ENCODE results near the gene SMARCD3. TPM values are rescaled to one million over a fixed set of nuclear protein-coding genes. Genes with fewer than 3 reads are reported as not detected.

The SMARCD3 gene
- total RNA-seq, 1 donor from 2014 or later = 8.1 TPM

DNA sequence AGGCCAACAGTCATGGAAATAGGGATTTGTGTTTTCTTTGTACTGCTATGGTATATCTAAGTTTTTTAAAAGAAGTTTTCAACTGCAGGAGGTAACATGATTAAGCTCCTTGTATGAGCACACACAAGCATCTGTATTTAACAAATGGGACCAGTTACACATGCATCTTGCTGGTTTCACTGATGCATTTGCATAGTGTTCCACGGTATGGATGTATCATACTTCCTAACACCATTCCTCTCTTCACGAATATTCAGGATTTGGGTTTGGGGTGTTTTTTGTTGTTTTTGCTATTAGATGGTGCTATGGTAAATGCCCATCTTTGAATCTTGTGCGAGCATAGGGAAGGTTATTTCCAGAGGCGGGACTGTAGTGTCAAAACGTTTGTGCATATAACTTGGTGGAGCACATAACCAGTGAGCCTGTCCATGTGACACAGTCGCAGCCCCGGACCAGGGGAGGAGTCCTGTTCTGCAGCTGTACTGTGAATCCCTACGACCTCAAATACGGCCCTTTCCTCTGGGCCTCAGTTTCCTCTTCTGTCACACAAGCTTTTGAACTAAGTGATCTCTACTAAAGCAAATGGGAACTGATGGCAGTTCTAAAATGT is 40.1 kb downstream of the SMARCD3 start:
- H3K4me3 ChIP-seq (ENCODE audit: low read depth, low read length) = no peak overlapping the region
- TF ChIP-seq, protein P1, sequence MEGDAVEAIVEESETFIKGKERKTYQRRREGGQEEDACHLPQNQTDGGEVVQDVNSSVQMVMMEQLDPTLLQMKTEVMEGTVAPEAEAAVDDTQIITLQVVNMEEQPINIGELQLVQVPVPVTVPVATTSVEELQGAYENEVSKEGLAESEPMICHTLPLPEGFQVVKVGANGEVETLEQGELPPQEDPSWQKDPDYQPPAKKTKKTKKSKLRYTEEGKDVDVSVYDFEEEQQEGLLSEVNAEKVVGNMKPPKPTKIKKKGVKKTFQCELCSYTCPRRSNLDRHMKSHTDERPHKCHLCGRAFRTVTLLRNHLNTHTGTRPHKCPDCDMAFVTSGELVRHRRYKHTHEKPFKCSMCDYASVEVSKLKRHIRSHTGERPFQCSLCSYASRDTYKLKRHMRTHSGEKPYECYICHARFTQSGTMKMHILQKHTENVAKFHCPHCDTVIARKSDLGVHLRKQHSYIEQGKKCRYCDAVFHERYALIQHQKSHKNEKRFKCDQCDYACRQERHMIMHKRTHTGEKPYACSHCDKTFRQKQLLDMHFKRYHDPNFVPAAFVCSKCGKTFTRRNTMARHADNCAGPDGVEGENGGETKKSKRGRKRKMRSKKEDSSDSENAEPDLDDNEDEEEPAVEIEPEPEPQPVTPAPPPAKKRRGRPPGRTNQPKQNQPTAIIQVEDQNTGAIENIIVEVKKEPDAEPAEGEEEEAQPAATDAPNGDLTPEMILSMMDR (conservative IDR thresholded peaks at IDR 0.05; ENCODE audit: low read depth, low read length) = no peak
- no peak for DNase-seq (ENCODE audit: low read depth)

DNA sequence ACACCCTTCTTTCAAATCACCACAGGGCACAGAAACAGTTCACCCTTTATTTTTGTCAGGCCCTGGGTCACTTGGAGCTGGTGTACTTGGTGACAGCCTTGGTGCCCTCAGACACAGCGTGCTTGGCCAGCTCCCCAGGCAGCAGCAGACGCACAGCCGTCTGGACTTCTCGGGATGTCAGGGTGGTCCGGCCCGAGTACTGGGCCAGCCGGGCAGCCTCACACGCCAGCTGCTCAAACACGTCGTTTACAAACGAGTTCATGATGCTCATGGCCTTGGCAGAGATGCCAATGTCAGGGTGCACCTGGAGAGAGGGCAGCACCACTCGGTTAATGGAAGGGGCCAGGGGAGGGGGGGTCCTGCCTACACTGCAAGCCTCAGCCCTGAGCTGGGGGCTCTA is 40.7 kb downstream of the SMARCD3 start:
- DNase-seq (ENCODE audit: low read depth) = no peak
- H3K4me3 ChIP-seq (ENCODE audit: low read depth, low read length) = no peak overlapping the region
- TF ChIP-seq, protein P1 (conservative IDR thresholded peaks at IDR 0.05; ENCODE audit: low read depth, low read length) = no peak

DNA sequence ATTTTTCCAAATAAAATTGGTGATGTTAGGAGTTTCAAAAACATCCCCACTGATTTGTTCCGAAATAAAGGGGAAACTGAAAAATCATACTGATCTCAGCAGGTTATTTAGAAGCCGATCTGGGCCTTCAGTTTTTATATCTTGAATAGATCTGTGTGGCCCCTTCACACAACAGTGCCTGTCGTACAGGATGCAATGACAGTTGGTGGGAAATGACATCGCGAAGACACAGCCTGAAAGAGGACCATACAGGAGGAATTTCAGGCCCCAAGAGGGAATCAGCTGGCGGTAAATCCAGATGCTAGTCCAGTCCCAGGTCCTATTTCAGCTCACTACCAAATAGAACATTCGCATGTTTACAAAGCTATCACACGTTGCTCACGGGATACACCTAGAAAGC is 41.2 kb downstream of the SMARCD3 start:
- TF ChIP-seq, protein P1 (conservative IDR thresholded peaks at IDR 0.05; ENCODE audit: low read depth, low read length) = no peak
- no peak overlapping the region for H3K4me3 ChIP-seq (ENCODE audit: low read depth, low read length)
- no peak for DNase-seq (ENCODE audit: low read depth)

DNA sequence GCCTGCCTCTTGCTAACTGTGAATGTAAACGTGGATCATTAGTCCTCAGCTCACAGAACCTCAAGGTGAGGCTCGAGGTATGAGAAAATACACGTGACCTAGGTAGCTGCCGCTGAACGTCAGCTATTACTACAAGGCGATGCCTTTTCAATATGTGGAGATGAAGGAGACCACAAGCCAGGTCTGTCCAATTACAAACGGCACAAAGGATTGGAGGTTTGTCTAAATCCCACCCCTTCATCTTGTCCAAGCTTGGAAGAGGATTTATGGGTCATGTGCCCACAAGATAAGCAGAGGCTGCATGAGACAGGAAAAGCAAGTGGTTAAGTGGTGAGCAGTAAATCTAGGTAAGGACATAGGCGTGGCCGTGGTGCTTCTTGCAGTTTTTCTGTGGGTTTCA is 41.6 kb downstream of the SMARCD3 start:
- H3K4me3 ChIP-seq (ENCODE audit: low read depth, low read length) = no peak overlapping the region
- TF ChIP-seq, protein P1 (conservative IDR thresholded peaks at IDR 0.05; ENCODE audit: low read depth, low read length) = no peak
- no peak for DNase-seq (ENCODE audit: low read depth)

DNA sequence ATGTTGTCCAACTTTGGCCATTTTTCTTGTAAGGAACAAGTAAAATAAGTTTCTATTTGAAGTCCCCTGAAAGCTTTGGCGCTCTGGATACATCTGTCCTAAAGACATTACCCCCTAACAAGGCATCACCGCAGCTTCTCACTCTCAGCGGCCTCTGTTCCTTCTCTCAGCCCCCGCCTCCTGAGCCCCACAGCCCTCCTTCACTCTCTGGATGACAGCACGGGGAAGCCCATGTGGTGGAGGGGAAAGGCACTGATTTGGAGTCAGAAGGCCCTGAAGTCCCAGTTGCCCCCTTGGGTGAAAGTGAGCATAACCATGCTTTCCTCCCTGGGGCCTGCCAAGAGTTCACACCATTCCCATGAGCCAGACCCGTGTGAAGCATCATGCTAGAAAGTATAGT is 42.8 kb downstream of the SMARCD3 start:
- TF ChIP-seq, protein P1 (conservative IDR thresholded peaks at IDR 0.05; ENCODE audit: low read depth, low read length) = no peak
- no peak for DNase-seq (ENCODE audit: low read depth)
- H3K4me3 ChIP-seq (ENCODE audit: low read depth, low read length) = no peak overlapping the region

DNA sequence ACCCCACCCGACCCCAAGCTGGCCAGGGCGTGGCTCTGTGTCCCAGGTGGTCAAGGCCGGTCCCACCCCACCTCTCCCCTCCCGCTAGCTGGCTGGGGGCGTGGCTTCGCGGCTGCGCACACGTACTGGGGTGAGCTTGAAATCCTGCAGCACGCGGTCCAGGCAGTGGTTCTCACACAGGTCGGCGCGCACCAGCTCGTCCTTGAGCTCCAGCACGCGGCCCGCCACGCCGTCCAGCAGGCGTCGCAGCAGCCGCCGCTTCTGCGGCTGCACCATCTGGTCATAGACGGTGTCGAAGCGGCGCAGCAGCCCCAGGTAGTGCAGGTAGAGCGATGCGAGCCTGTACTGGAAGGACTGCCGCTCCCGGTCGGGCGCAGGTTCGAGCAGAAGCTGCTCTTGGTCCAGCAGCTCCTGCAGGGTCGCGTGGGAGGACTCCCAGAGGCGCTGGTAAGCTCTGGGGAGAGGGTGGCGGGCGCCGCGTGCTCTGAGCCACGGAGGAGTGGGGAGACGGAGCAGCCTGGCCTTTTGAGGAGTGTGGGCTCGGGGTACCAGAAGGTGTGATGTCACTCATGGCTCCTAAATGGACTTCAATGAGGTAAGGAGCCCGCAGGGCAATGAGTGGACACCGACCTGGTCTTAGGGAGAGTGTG is 44.0 kb downstream of the SMARCD3 start:
- no peak overlapping the region for H3K4me3 ChIP-seq (ENCODE audit: low read depth, low read length)
- DNase-seq (ENCODE audit: low read depth) = no peak
- TF ChIP-seq, protein P1 (conservative IDR thresholded peaks at IDR 0.05; ENCODE audit: low read depth, low read length) = no peak

DNA sequence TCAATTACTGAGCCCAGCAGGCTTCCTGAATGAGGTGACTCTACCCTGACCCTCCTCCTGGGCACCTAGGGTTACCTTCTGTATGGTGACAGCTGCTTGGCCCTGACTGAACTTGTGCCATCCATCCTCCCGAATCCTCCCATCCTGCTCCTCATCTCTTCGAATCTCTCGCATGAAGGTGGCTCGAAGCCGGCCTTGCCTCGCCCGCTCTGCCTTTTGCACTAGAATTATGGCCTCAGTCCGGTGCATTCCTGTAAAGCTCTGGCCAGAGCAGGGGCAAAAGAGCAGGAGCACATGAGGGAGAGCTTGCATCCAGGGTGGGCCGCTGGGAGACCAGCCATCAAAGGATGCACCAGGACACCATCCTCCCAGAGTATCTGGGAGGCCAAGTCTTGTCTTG is 45.7 kb downstream of the SMARCD3 start:
- no peak overlapping the region for H3K4me3 ChIP-seq (ENCODE audit: low read depth, low read length)
- TF ChIP-seq, protein P1 (conservative IDR thresholded peaks at IDR 0.05; ENCODE audit: low read depth, low read length) = no peak
- no peak for DNase-seq (ENCODE audit: low read depth)

All from epithelial cell of proximal tubule (primary cell).